Measurements from ENCODE around the gene VWA3A.
"Not testable (repeated sequence)": the region's sequence is repeated elsewhere in the genome, so short reads cannot be mapped to it uniquely, and the experiment has no call there.

Gene VWA3A

GRCh38 chr16:22132801-22133200 is 40.5 kb downstream of the VWA3A start:
- no peak for DNase-seq (ENCODE audit: low spot score)

DNA sequence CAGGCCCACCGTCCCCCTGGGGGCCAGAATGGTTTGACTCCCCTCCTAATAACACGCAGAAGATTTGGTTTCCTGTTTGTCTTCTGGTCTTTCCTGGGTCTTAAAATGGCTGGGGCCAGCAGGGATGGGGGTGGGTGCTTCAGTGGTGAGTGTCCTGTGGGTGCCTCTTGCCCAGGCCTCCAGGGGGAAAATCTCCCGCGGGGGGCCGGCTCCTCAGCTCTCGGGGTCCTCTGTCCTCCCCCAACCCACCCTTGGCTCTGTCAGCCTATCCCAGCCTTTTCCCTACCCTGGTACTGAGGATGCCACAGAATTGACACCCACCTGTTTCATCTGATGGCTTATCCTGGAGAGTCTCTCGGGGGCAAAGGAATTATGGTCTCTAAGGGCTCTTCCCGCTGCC is 46.1 kb downstream of the VWA3A start:
- no peak for DNase-seq (ENCODE audit: low spot score)

DNA sequence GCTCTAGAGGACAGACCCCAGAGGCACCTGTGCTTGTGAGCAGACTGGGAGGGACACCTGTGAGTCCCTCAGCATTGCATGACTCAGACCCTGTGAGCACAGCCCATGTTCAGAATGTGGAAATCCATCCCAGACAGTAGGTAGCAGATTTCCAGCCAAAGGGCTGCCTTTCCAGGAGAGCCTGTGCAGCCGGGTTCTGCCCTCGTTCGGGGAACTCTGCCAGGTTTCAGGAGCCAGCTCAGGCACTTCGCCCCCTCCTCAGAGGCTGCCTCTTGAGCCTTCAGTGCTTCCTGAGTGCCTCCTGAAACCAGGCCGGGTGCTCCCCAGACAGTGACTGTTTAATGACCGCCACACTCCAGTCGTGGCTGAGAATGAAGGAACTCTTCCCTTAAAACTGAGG is 46.7 kb downstream of the VWA3A start:
- no peak for DNase-seq (ENCODE audit: low spot score)

GRCh38 chr16:22139732-22140131 is 47.4 kb downstream of the VWA3A start:
- DNase-seq (ENCODE audit: low spot score) = no peak

DNA sequence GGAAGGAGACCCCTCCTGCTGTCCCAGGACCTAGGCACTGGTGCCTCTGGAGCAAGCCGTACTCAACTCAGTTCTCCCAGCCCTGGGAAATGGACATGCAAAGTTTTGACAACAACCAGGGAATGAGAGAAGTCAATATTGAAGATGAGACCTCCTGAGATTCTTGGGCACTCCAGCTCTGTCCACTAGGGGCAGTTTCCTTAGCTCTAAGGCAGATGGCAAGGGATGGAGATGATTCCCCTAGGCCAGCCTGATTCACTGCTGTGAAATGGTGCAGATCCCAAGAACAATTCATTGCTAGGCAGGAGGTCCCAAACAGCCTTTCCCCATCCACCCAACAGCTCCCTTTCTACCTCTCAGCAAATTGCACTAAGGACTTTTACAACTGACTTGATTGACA is 49.4 kb downstream of the VWA3A start:
- peak; percentile 40 for DNase-seq (ENCODE audit: low spot score)

- DNase-seq (ENCODE audit: low spot score) = no peak
Observed at GRCh38 chr16:22144520-22144919, 52.2 kb downstream of the VWA3A start.

- no peak for DNase-seq (ENCODE audit: low spot score)
Observed at GRCh38 chr16:22147853-22148252, 55.5 kb downstream of the VWA3A start.

- DNase-seq (ENCODE audit: low spot score) = no peak
Observed at GRCh38 chr16:22151246-22151998, 59.1 kb downstream of the VWA3A start.

GRCh38 chr16:22152316-22152715 is 60.0 kb downstream of the VWA3A start:
- DNase-seq (ENCODE audit: low spot score) = no peak

GRCh38 chr16:22153078-22153477 is 60.7 kb downstream of the VWA3A start:
- not testable (repeated sequence) for DNase-seq (ENCODE audit: low spot score)

DNA sequence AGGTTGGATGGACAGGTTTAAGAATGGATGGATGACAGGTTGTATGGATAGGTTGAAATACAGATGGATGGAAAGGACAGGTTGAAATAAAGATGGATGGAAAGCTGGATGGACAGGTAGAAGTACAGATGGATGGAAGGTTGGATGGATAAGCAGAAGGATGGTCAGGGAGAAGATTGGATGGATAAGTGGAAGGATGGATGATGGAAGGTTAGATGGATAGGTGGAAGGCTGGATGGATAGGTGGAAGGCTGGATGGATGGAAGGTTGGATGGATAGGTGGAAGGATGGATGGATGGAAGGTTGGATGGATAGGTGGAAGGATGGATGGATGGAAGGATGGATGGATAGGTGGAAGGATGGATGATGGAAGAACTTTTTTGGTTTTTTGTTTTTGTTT is 69.1 kb downstream of the VWA3A start:
- DNase-seq (ENCODE audit: low spot score) = no peak

- DNase-seq (ENCODE audit: low spot score) = no peak
Observed at GRCh38 chr16:22161999-22162655, 69.8 kb downstream of the VWA3A start, which contains the start of gene SDR42E2. TSS of gene SDR42E2 (plus strand) at chr16:22162506. CDS start at chr16:22165583, 3,077 bp downstream.

- no peak for DNase-seq (ENCODE audit: low spot score)
Observed at GRCh38 chr16:22162656-22163009, 70.3 kb downstream of the VWA3A start.

- DNase-seq (ENCODE audit: low spot score) = no peak
Observed at GRCh38 chr16:22163806-22164205, 71.5 kb downstream of the VWA3A start.

DNA sequence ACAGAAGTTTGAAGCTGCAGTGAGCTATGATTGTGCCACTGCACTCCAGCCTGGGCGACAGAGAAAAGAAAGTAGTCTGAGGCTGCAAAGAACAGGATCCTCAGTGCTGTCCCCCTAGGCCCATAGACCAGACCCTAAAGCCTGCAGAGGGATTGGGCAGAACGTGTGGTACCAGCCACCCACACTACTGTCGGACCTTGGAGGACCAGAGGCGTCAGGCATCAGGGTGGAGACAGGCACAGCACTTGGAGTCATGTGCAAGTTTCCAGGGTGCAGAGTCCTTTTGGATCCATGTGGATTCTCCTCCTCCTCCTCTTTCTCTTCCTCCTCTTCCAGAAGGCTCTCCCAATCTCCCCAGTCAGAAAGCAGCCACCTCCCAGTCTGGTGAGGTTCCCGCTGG is 72.1 kb downstream of the VWA3A start:
- DNase-seq (ENCODE audit: low spot score) = no peak

DNA sequence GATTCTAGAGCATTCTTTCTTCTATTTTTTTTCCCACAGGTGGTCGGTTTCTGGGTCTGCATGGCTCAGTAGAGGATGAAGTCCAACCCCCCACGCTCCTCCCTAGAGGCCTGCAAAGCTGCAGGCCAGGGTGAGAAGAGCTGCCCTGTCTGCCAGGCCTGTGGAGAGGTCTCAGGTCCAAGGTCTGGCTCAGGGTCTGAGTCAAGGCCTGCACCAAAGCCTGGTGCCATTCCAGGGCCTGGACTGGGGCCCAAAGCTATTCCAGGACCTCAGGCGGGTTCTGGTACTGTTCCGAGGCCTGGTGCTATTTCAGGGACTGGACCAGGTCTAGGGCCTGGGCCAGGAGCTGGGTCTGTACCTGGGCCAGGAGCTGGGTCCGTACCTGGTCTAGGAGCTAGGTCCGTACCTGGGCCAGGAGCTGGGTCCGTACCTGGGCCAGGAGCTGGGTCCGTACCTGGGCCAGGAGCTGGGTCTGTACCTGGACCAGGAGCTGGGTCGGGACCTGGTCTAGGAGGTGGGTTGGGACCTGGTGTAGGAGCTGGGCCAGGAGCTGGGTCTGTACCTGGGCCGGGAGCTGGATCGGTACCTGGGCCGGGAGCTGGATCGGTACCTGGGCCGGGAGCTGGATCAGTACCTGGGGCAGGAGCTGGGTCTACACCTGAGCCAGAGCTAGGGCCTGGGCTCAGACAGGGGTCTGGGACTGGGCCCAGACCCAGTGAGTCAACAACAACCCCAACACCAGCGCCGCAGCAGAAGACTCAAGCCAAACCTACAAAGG is 73.4 kb downstream of the VWA3A start:
- DNase-seq (ENCODE audit: low spot score) = no peak

DNA sequence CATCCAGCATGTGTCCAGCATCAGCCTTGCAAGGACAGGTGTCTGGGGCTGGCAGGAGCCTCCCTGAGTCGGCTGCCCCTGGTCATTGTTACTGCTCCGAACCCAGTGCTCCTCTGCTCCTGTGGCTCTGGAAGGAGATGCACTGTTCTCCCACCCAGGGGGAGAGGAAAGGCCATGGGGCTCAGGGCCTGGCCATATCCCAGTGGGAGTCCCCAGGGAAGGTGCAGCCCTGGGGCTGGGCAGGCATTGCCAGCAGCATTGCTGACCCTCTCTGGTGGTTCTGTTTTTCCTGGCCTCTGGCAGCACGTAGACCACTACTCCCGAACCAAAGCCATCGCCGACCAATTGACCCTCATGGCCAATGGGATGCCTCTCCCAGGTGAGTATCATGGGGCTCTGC is 79.6 kb downstream of the VWA3A start:
- no peak for DNase-seq (ENCODE audit: low spot score)

- DNase-seq (ENCODE audit: low spot score) = not testable (repeated sequence)
Observed at GRCh38 chr16:22172642-22173041, 80.3 kb downstream of the VWA3A start.

- no peak for DNase-seq (ENCODE audit: low spot score)
Observed at GRCh38 chr16:22174642-22175041, 82.3 kb downstream of the VWA3A start.

GRCh38 chr16:22177968-22178930 is 85.9 kb downstream of the VWA3A start:
- no peak for DNase-seq (ENCODE audit: low spot score)

GRCh38 chr16:22181426-22181825 is 89.1 kb downstream of the VWA3A start:
- DNase-seq (ENCODE audit: low spot score) = no peak

GRCh38 chr16:22181843-22182242 is 89.5 kb downstream of the VWA3A start:
- DNase-seq (ENCODE audit: low spot score) = no peak
